GM06990 (cell line): ENCODE data around the gene XRCC2.

Experiments used
- DNase-seq: peaks from one replicate; pipeline ENCODE4 v3.0.0-alpha.2; 2011; ENCODE audit not compliant: insufficient read length; ENCODE audit errors: extremely low read depth
- H3K27me3 ChIP-seq: replicated peaks from 2 replicates; pipeline ENCODE4 v1.6.0; 2011; ENCODE audit warnings: low read length; ENCODE audit not compliant: control insufficient read depth, insufficient read depth
- H3K36me3 ChIP-seq: 2 replicates; pipeline ENCODE4 v1.5.1; 2011; ENCODE audit warnings: low read length; ENCODE audit not compliant: control insufficient read depth, insufficient read depth
- H3K4me3 ChIP-seq: replicated peaks from 2 replicates; pipeline ENCODE4 v1.5.1; 2011; ENCODE audit warnings: low read depth, mild to moderate bottlenecking, control low read depth, low read length
- TF ChIP-seq, protein P1 (sequence below): IDR thresholded peaks from 2 replicates; pipeline ENCODE4 v1.5.1; 2011; ENCODE audit warnings: low read length, control low read depth, mild to moderate bottlenecking, inconsistent platforms; ENCODE audit not compliant: insufficient read depth, poor library complexity, severe bottlenecking

The XRCC2 gene

DNA sequence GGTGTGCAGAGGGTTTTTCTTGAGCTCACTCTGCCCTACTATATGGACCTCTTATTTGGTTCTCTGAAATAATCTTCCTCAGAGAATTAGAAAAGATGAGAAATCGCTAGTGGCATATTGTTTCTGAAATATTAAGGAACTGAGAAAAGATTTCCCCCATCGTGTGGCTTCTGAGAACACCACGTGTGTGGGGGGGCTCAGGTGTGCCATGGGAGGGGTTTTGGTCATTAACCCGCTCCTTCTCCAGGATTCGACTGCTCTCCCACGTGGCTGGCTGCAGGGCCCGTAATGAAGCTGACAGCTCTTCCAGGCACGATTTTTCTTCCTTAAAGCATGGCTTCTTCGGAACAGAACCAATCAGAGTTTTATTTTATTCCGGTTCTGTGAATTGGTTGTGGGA is 67.7 kb downstream of the XRCC2 start:
- no peak for DNase-seq
- Histone ChIP-seq H3K36me3 (no peaks in the 10 kb centered on the region), H3K4me3 (no peak overlapping the region), H3K27me3 (no peaks in the 10 kb centered on the region)
- TF ChIP-seq, protein P1, sequence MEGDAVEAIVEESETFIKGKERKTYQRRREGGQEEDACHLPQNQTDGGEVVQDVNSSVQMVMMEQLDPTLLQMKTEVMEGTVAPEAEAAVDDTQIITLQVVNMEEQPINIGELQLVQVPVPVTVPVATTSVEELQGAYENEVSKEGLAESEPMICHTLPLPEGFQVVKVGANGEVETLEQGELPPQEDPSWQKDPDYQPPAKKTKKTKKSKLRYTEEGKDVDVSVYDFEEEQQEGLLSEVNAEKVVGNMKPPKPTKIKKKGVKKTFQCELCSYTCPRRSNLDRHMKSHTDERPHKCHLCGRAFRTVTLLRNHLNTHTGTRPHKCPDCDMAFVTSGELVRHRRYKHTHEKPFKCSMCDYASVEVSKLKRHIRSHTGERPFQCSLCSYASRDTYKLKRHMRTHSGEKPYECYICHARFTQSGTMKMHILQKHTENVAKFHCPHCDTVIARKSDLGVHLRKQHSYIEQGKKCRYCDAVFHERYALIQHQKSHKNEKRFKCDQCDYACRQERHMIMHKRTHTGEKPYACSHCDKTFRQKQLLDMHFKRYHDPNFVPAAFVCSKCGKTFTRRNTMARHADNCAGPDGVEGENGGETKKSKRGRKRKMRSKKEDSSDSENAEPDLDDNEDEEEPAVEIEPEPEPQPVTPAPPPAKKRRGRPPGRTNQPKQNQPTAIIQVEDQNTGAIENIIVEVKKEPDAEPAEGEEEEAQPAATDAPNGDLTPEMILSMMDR = no peak

DNA sequence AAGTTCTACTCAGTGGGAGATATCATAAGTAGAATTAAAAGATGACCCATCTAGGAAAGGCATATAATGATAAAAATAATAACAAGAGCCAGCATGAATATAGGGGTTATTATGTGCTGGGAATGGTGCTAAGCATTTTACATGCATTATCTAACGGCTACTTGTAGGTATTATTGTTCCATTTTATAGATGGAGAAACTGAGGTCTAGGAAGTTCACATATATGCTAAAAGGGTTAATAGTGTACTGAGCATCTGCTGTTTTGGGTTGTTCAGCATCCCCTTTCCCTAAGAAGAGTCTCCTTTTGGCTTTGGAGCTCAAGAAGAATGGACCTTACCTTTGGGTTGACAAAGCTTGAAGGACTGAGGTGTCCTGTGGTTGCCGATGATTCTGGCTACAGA is 68.9 kb downstream of the XRCC2 start:
- TF ChIP-seq, protein P1 = no peak
- no peaks in the 10 kb centered on the region for H3K36me3 ChIP-seq
- H3K27me3 ChIP-seq = no peaks in the 10 kb centered on the region
- no peak overlapping the region for H3K4me3 ChIP-seq
- DNase-seq = no peak

DNA sequence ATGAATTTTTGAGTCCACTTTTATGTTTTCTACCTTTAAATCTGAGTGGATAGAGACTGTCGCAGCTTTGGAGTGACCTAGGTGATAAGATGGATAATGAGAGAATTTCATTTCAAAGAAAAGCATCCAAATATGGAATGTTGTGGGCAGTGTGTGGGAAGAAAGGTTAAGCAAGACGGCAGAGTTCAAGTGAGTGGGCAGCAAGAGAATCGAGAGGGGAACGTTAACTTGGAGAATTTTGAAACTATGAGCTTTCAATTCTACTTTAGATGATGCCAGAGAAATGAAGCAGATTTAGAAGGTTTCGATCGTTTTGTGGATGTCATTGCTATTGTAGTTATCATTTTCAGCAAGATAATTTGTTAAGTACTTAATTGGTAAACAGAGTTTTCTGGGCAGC is 73.0 kb downstream of the XRCC2 start:
- no peak for DNase-seq
- Histone ChIP-seq H3K4me3 (no peak overlapping the region), H3K36me3 (no peaks in the 10 kb centered on the region), H3K27me3 (no peaks in the 10 kb centered on the region)
- TF ChIP-seq, protein P1 = no peak

DNA sequence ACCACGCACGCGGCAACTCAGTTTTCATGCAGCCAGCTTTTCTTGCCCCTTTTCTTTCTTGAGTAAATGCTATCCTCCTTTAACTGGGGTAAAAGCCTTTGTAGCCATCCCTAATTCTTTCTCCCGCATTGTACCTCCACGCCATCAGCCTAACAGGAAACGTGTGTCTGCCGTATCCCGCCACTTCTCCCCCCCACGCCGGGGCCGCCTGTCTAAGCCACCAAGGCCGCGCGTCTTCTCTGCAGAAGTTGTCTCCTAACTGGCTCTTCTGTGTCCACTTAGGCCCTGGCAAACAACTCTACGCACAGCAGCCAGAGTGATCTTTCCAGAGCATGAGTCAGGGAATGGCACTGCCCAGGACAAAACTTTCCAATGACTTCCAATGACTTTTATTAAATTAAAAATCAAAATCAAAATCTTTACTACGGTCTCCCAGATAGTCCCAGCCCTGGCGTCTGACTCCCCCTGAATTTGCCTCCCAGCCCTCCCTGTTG is 74.6 kb downstream of the XRCC2 start:
- no peak for DNase-seq
- TF ChIP-seq, protein P1 = no peak
- H3K4me3 ChIP-seq = no peak overlapping the region

DNA sequence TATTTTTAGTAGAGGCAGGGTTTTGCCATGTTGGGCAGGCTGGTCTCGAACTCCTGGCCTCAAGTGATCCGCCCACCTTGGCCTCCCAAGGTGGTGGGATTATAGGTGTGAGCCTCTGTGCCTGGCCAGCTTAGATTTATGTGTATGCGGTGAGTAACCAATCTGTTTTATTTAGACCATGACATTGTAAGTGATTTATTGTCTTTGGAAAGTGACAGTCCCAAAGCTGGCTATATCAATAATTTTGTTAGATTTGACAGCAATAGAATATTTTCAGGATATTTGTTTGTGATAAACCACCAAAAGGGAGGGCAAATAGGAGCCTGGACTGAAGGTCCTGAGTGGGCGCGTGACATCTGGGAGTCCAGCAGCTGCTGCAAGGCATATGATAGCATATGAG is 75.7 kb downstream of the XRCC2 start:
- no peak for DNase-seq
- no peak overlapping the region for H3K4me3 ChIP-seq
- H3K36me3 ChIP-seq = no peaks in the 10 kb centered on the region
- TF ChIP-seq, protein P1 = no peak
- H3K27me3 ChIP-seq = no peaks in the 10 kb centered on the region

More for the DNA sequence above, 74.6 kb downstream of the XRCC2 start:
- Histone ChIP-seq H3K27me3 (no peaks in the 10 kb centered on the region), H3K36me3 (no peaks in the 10 kb centered on the region)

DNA sequence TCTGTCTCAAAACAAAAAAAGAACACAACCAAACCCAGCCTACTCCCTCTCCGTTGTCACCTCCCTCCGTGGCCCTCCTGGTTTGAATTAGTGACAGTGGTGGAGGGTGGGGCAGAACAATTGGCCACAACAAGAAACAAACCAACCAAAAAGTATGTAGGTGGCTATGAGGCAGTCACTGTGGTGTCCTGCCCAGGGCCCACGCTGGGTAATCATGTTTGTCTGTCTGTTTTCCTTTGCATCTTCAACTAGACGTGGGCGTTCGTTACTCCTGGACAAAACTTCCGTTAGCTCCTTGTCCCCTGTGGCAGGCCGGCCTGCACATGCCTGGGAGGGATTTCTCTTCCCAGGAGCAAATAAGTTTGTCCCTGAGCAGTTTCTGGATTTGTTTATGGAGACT is 78.4 kb downstream of the XRCC2 start:
- H3K4me3 ChIP-seq = no peak overlapping the region
- TF ChIP-seq, protein P1 = no peak
- H3K27me3 ChIP-seq = no peaks in the 10 kb centered on the region
- DNase-seq = no peak
- no peaks in the 10 kb centered on the region for H3K36me3 ChIP-seq
